Fibroblast of skin of abdomen (primary cell): ENCODE data around the gene AFP.

Experiments used
- DNase-seq: peaks from one replicate; pipeline ENCODE4 v3.0.0-alpha.2; 2013

The AFP gene

GRCh38 chr4:73460913-73461522 lies 25.0 kb downstream of the AFP start:
- DNase-seq: no peak

GRCh38 chr4:73468170-73468569 lies 32.1 kb downstream of the AFP start:
- no peak for DNase-seq

- no peak for DNase-seq
These were observed 34.7 kb downstream of the AFP start for GRCh38 chr4:73470728-73471127.

GRCh38 chr4:73477176-73477575 lies 41.2 kb downstream of the AFP start:
- no peak for DNase-seq

GRCh38 chr4:73479323-73479722 lies 43.3 kb downstream of the AFP start:
- no peak for DNase-seq

GRCh38 chr4:73481358-73481757 lies 45.3 kb downstream of the AFP start, which contains the start of gene AFM:
Gene AFM, plus strand, starts transcription at chr4:73481745. Its CDS starts 31 bp downstream, at chr4:73481776.
- no peak for DNase-seq

GRCh38 chr4:73485085-73485484 lies 49.1 kb downstream of the AFP start:
- DNase-seq: no peak

GRCh38 chr4:73485596-73485995 lies 49.6 kb downstream of the AFP start:
- DNase-seq: no peak

- DNase-seq: no peak
These were observed 50.5 kb downstream of the AFP start for GRCh38 chr4:73486497-73486896.

- DNase-seq: no peak
These were observed 51.2 kb downstream of the AFP start for GRCh38 chr4:73487233-73487632.

- DNase-seq: no peak
These were observed 64.2 kb downstream of the AFP start for GRCh38 chr4:73499996-73500765.

- no peak for DNase-seq
These were observed 65.7 kb downstream of the AFP start for GRCh38 chr4:73501664-73502265.

- no peak for DNase-seq
These were observed 69.5 kb downstream of the AFP start for GRCh38 chr4:73505567-73505966.
